ENCODE data around the gene DCPS. TPM values are rescaled to one million over a fixed set of nuclear protein-coding genes. Genes with fewer than 3 reads are reported as not detected.

DCPS gene
- total RNA-seq, 1 donor from 2014 or later: 15.5 TPM

DNA sequence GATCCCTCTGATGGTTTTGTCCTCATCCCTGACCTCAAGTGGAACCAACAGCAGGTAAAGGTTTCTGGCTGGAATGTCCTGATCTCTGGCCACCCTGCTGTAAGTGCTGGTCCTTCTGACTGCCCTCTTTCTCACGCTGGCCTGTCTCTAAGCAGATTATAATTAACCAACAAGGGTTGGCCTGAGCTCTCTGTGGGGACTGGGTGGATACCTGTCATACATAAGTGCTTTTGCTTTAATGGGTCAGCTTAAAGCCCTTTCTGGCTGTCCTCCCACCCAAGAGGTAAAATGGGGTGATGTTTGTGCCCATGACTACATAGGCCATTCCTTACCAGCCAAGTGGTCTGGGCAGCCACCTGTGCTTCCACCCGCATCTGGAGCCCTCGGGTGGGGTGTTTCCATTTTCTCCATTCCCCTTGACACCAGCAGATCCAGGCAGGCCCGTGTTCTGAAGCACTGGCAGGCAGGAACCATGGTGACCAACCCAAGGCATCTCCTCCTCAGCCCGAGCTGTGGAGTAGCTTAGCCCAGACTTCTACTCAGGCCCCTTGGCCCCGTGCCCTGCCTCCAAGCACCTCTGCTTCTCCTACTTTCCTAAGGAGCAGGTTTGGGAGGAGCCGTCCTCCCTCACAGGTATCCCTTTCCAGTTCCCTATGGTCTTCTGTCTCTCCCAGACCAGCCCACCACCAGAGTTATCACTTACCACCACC, 34.6 kb downstream of the DCPS start:
- H3K4me1 ChIP-seq: peaks cover 23% of the 10 kb centered on the region
- H3K36me3 ChIP-seq: peaks cover 0 to 7% of the 10 kb centered on the region in 2 donors
- no peak for DNase-seq (ENCODE audit: extremely low spot score in 2 of 2)
- no peak overlapping the region for H3K4me3 ChIP-seq
- H3K27ac ChIP-seq: no peak overlapping the region
- H3K27me3 ChIP-seq: no peaks in the 10 kb centered on the region
- TF ChIP-seq, protein P1, sequence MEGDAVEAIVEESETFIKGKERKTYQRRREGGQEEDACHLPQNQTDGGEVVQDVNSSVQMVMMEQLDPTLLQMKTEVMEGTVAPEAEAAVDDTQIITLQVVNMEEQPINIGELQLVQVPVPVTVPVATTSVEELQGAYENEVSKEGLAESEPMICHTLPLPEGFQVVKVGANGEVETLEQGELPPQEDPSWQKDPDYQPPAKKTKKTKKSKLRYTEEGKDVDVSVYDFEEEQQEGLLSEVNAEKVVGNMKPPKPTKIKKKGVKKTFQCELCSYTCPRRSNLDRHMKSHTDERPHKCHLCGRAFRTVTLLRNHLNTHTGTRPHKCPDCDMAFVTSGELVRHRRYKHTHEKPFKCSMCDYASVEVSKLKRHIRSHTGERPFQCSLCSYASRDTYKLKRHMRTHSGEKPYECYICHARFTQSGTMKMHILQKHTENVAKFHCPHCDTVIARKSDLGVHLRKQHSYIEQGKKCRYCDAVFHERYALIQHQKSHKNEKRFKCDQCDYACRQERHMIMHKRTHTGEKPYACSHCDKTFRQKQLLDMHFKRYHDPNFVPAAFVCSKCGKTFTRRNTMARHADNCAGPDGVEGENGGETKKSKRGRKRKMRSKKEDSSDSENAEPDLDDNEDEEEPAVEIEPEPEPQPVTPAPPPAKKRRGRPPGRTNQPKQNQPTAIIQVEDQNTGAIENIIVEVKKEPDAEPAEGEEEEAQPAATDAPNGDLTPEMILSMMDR (IDR thresholded peaks at IDR 0.05): no peak
- TF ChIP-seq POLR2AphosphoS5 (IDR thresholded peaks at IDR 0.05; ENCODE audit: insufficient read depth in 1 of 2, low read depth in 1 of 2) (no peak), POLR2A (IDR thresholded peaks at IDR 0.05) (no peak)
- H3K9me3 ChIP-seq: no peaks in the 10 kb centered on the region
- intact Hi-C loops (cut with DNase I): no loop called here

DNA sequence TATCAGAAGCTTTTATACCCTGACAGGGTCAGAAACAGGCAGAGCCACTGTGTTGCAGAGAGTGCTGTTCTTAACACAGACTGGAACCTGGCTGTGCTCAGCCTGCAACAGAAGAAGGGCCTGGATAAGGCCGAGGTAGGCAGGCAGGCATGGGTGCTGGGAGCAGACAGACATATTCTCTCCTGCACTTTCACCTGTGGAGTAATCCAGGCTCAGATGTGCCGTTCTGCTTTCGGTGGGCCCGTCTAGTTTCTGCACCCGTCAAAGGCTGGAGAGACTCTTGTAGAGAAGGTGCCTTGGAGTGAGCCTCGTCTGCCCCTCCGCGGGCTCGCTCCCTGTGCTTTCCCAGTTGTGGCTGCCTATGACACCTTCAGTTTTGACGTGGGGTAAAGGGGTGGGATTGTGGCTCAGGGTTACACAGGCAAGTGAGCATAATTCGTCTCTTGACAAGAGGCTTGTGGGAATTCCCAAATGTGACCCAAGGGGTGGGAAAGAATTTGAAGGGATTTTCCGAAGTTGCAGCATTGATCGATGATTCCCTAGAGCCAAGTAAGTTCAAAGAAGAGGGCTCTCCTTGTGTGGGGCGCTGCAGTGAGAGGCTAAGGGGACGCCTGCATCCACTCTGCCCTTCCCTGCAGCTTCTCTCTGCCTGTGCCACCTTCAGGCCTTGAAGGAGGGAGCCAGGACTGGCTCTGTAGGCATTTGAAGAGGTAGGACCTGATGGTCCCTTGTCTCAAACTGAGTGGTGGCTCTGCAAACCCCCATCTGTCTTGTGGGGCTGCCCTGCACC, 35.4 kb downstream of the DCPS start:
- intact Hi-C loops (cut with DNase I): no loop called here
- Histone ChIP-seq H3K9me3 (no peaks in the 10 kb centered on the region), H3K27ac (peak overlapping the region; percentile 18), H3K4me3 (no peak overlapping the region), H3K36me3 (peaks cover 0 to 7% of the 10 kb centered on the region in 2 donors), H3K4me1 (peaks cover 23% of the 10 kb centered on the region), H3K27me3 (no peaks in the 10 kb centered on the region)
- TF ChIP-seq, protein P1 (IDR thresholded peaks at IDR 0.05): no peak
- TF ChIP-seq POLR2AphosphoS5 (IDR thresholded peaks at IDR 0.05; ENCODE audit: insufficient read depth in 1 of 2, low read depth in 1 of 2): no peak
- no peak for TF ChIP-seq POLR2A (IDR thresholded peaks at IDR 0.05)
- DNase-seq (ENCODE audit: extremely low spot score in 2 of 2): no peak

DNA sequence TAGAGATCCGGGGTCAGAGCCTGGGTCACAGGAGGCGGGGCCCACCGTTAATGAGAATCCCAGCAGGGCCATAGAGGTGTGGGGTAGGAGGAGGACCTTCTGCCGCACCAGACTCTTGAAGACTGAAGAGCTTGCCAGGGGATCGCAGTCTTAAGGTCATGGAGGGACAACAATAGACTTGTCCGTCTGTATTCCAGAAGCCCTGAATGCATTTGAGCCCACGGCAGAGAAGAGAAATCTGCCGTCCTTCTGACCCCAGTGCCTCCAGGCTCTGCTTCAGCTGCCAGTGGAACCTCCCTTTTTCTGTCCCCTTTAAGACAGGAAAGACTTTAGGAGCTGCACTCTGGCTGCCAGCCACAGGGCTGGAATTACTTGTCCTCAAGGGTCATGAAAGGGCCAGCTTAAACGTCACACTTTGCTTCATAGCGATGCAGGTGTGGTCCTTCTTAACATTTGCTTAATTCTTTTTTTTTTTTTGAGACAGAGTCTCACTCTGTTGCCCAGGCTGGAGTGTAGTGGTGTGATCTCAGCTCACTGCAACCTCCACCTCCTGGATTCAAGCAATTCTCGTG, 36.1 kb downstream of the DCPS start:
- peaks cover 23% of the 10 kb centered on the region for H3K4me1 ChIP-seq
- intact Hi-C loops (cut with DNase I): no loop called here
- no peaks in the 10 kb centered on the region for H3K9me3 ChIP-seq
- TF ChIP-seq POLR2A (IDR thresholded peaks at IDR 0.05) (no peak), POLR2AphosphoS5 (IDR thresholded peaks at IDR 0.05; ENCODE audit: insufficient read depth in 1 of 2, low read depth in 1 of 2) (peak in 1 of 2 donors; percentile 27)
- TF ChIP-seq, protein P1 (IDR thresholded peaks at IDR 0.05): no peak
- H3K27me3 ChIP-seq: no peaks in the 10 kb centered on the region
- no peak overlapping the region for H3K4me3 ChIP-seq
- H3K27ac ChIP-seq: peak overlapping the region; percentile 18
- H3K36me3 ChIP-seq: peaks cover 0 to 11% of the 10 kb centered on the region in 2 donors
- no peak for DNase-seq (ENCODE audit: extremely low spot score in 2 of 2)

DNA sequence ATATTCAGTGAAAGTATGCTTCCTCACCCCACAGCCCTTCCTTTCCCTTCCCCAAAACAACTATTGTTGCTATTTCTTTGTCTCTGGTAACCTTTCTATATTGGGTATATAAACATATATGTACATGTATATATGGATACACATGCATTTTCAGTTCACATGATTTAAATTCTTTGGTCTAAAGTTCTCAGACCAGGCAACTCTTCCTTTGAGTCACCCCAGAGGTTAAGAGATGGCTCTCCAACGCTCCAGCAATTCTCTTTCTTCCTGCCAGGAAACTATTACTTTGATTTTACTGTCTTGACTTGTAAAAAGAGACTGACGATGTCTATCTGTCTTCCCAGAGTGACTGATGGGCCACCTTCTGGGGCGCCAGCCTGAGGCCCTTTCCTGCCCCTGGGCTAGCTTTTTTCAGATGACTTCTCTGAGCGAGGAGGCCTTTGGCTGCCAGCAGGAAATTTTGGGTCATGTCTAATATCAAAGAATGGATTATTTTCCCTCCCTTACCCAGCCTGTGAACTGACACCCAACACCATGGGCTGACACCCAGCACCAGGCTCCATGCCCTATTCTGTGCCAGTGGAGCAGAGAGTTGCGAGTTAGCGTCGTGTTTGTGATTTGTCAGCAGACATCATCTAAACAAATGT, 37.2 kb downstream of the DCPS start:
- Histone ChIP-seq H3K9me3 (no peaks in the 10 kb centered on the region), H3K27me3 (no peaks in the 10 kb centered on the region), H3K4me3 (no peak overlapping the region), H3K27ac (no peak overlapping the region), H3K4me1 (peaks cover 32% of the 10 kb centered on the region), H3K36me3 (peaks cover 0 to 5% of the 10 kb centered on the region in 2 donors)
- DNase-seq (ENCODE audit: extremely low spot score in 2 of 2): no peak
- TF ChIP-seq POLR2A (IDR thresholded peaks at IDR 0.05) (no peak), POLR2AphosphoS5 (IDR thresholded peaks at IDR 0.05; ENCODE audit: insufficient read depth in 1 of 2, low read depth in 1 of 2) (no peak)
- TF ChIP-seq, protein P1 (IDR thresholded peaks at IDR 0.05): no peak
- intact Hi-C loops (cut with DNase I): no loop called here
